Loucy (cell line): Measurements from ENCODE around the gene GDF7.

Experiments
- H2AFZ ChIP-seq: fragments of 200-600 bp; sonication (generic); 2 replicates; pipeline ENCODE4 v1.6.0; 2016; ENCODE audit warnings: antibody characterized with exemption, mild to moderate bottlenecking, low read length, moderate library complexity
- H3F3A ChIP-seq: fragments of 200-600 bp; 2 replicates; pipeline ENCODE4 v1.6.0; 2016; ENCODE audit warnings: antibody characterized with exemption, low read depth, mild to moderate bottlenecking
- H3K27me3 ChIP-seq: fragments of 200-600 bp; sonication (generic); 2 replicates; pipeline ENCODE4 v1.6.1; 2014; ENCODE audit warnings: low read length, mild to moderate bottlenecking; ENCODE audit not compliant: insufficient read depth, poor library complexity, severe bottlenecking
- H3K36me3 ChIP-seq: fragments of 200-600 bp; sonication (generic); 2 replicates; pipeline ENCODE4 v1.6.1; 2016; ENCODE audit warnings: low read length; ENCODE audit not compliant: insufficient read depth
- H3K4me1 ChIP-seq: fragments of 200-600 bp; sonication (generic); 2 replicates; pipeline ENCODE4 v1.5.1; 2014; ENCODE audit warnings: low read length, mild to moderate bottlenecking; ENCODE audit not compliant: insufficient read depth, poor library complexity, severe bottlenecking
- H3K4me2 ChIP-seq: fragments of 200-600 bp; sonication (generic); 2 replicates; pipeline ENCODE4 v1.6.0; 2014; ENCODE audit warnings: antibody characterized with exemption, low read length, low read depth, mild to moderate bottlenecking; ENCODE audit not compliant: poor library complexity, severe bottlenecking
- H3K4me3 ChIP-seq: fragments of 200-600 bp; sonication (generic); 2 replicates; pipeline ENCODE4 v1.5.1; 2014; ENCODE audit warnings: low read length, mild to moderate bottlenecking, mixed read lengths; ENCODE audit not compliant: poor library complexity, severe bottlenecking
- H3K79me2 ChIP-seq: fragments of 200-600 bp; sonication (generic); 2 replicates; pipeline ENCODE4 v1.6.1; 2014; ENCODE audit warnings: low read length; ENCODE audit not compliant: insufficient read depth
- H3K9ac ChIP-seq: fragments of 200-600 bp; sonication (generic); 2 replicates; pipeline ENCODE4 v1.6.0; 2014; ENCODE audit warnings: mild to moderate bottlenecking, low read depth, low read length, moderate library complexity; ENCODE audit not compliant: poor library complexity, severe bottlenecking
- H3K9me2 ChIP-seq: fragments of 200-600 bp; sonication (generic); replicated peaks from 2 replicates; pipeline ENCODE4 v1.6.1; 2016; ENCODE audit warnings: low read depth, low read length, mixed read lengths
- H3K9me3 ChIP-seq: fragments of 200-600 bp; sonication (generic); 2 replicates; pipeline ENCODE4 v1.6.1; 2014; ENCODE audit warnings: mild to moderate bottlenecking, antibody characterized with exemption, low read length, low read depth; ENCODE audit not compliant: insufficient read depth
- H4K20me1 ChIP-seq: fragments of 200-600 bp; sonication (generic); 2 replicates; pipeline ENCODE4 v1.6.0; 2014; ENCODE audit warnings: antibody characterized with exemption, low read length, mild to moderate bottlenecking; ENCODE audit not compliant: insufficient read depth, poor library complexity, severe bottlenecking
- CTCF ChIP-seq: fragments of 200-600 bp; sonication (generic); conservative IDR thresholded peaks from 2 replicates; pipeline ENCODE4 v1.5.1; 2014; ENCODE audit warnings: mild to moderate bottlenecking, antibody characterized with exemption, low read length
- EZH2phosphoT487 ChIP-seq: fragments of 200-600 bp; IDR thresholded peaks from 2 replicates; pipeline ENCODE4 v1.6.1; 2018; ENCODE audit warnings: antibody characterized with exemption, mild to moderate bottlenecking, moderate library complexity, borderline replicate concordance

GDF7 gene

GRCh38 chr2:20680744-20681375 lies 13.9 kb downstream of the GDF7 start:
- Histone ChIP-seq H3K9me3 (no peaks in the 10 kb centered on the region), H4K20me1 (no peaks in the 10 kb centered on the region), H3K4me1 (peaks cover 5% of the 10 kb centered on the region), H3K9me2 (no peaks in the 10 kb centered on the region), H3K4me2 (no peak overlapping the region), H3K4me3 (no peak overlapping the region), H3K9ac (no peak overlapping the region), H3K27me3 (no peaks in the 10 kb centered on the region), H3K36me3 (no peaks in the 10 kb centered on the region), H3F3A (no peaks in the 10 kb centered on the region), H3K79me2 (no peaks in the 10 kb centered on the region), H2AFZ (no peak overlapping the region)
- TF ChIP-seq CTCF (no peak), EZH2phosphoT487 (no peak)

DNA sequence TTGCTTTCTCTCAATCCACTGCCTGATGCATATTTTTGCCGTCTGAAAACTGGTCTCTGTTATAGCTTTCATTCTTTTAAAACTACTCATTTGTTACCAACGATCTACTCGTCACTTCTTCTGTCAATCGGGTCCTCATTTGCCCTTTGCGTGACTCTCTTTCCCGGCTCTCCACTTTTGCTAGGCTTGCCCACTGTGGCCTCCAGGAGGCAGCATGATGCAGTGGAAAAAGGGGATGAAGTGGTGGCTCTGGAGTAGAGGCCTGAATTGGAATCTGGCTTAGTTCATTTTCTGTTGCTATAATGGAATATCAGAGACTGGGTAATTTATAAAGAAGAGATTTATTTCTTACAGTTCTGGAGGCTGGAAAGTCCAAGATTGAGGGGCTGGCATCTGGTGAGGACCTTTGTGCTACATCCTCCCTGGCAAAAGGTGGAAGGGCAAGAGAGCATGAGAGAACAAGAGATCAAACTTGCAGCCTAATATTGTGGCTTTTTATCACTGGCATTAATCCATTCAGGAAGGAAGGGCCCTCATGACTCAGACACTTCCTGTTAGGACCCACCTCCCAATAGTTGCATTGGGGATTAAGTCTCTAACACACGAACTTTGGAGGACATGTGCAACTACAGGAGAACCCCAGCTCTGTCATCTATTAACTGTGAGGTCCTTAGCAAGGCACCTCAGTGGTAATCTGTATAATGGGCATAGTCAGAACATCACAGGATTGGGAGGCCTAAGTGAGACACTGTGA lies 15.4 kb downstream of the GDF7 start:
- Histone ChIP-seq H3K4me1 (peaks cover 5% of the 10 kb centered on the region), H3F3A (no peaks in the 10 kb centered on the region), H3K4me2 (no peak overlapping the region), H3K9ac (no peak overlapping the region), H4K20me1 (no peaks in the 10 kb centered on the region), H3K9me3 (no peaks in the 10 kb centered on the region), H3K9me2 (no peaks in the 10 kb centered on the region), H3K27me3 (no peaks in the 10 kb centered on the region), H3K79me2 (no peaks in the 10 kb centered on the region), H3K36me3 (no peaks in the 10 kb centered on the region), H2AFZ (no peak overlapping the region), H3K4me3 (no peak overlapping the region)
- TF ChIP-seq EZH2phosphoT487 (no peak), CTCF (peak; percentile 65)

GRCh38 chr2:20684581-20685063 lies 17.7 kb downstream of the GDF7 start:
- no peaks in the 10 kb centered on the region for H3K36me3 ChIP-seq
- H3K9ac ChIP-seq = no peak overlapping the region
- no peaks in the 10 kb centered on the region for H3K9me2 ChIP-seq
- no peak overlapping the region for H3K4me3 ChIP-seq
- H2AFZ ChIP-seq = no peak overlapping the region
- no peaks in the 10 kb centered on the region for H3K27me3 ChIP-seq
- TF ChIP-seq EZH2phosphoT487 = no peak
- TF ChIP-seq CTCF = no peak
- no peak overlapping the region for H3K4me2 ChIP-seq
- no peaks in the 10 kb centered on the region for H3F3A ChIP-seq
- no peaks in the 10 kb centered on the region for H4K20me1 ChIP-seq
- no peaks in the 10 kb centered on the region for H3K79me2 ChIP-seq
- no peaks in the 10 kb centered on the region for H3K9me3 ChIP-seq
- peaks cover 5% of the 10 kb centered on the region for H3K4me1 ChIP-seq
